ENCODE measurements around the gene PTPRCAP.

Gene PTPRCAP

GRCh38 chr11:67465189-67465510 is 27.7 kb upstream of the PTPRCAP start:
- no peak for DNase-seq

DNA sequence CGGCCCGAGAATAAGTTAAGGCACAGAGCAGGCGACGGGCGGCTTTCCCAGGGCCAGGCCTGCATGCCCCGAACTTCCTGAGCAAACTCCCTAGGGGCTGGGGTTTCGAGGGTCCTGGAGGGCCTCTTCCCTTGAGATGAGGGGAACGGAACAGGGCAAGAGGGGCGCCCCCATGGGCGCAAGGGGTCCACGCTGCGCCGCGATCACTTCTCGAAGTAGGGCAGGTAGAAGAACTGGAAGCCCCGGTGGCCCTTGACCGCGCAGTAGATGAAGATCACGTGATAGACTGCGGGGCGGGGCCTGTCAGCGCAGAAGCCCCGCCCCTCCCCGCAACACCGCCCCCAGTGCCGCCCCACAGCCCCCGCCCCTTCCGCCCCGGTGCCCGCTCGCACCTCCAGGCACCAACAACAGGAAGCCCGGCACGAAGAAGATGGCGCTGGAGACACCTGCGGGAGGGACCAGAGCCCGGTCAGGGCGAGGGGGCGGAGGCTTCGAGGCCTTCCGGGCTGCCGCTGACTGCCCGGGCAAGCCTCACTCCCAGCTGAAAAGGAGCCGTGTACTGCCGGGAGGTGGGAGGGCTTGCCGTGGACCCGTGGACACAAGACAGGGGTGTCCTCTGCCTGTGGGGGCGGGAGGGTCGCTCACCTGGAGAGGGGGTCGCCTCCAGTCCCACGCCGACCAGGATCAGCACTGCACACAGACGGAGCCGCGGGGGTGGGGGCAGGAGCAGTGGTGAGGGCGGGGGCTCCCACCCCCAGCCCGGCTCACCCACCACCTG is 27.1 kb upstream of the PTPRCAP start:
- peak; percentile 91 for DNase-seq

DNA sequence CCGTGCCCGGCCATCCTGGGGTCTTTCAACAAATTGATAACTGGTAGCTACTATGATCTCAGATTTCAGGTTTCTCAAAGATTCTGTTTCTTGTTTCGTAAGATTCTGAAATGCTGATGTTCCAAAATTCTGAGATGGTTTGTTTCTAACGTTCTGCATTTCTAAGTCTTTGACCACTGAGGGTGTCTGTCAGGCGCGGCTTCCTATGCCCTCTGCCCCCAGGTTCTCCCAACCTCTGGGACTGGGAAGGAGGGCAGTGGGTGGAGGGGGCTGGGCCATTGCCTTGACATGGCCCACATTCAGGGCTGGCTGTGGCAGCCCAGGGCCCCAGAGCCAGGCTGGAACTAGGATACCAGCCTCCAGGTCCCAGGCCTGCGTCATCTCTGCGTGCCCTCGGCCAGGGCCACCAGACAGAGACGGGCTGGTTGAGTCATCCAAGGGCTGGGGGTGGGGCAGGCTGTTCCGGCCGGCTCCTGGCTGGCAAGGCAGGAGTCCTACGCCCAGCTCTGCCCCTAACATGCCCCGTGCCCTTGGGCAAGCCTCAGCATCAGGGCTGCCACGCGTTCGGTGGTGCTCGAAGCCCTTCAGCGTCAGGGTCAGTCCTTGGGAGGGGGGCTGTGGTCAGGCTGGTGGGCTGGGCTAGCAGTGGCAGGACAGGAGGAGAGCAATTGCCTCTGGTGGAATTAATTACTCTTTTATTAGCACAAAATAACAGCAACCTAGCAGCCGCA is 26.4 kb upstream of the PTPRCAP start:
- no peak for DNase-seq

- no peak for DNase-seq
Observed at GRCh38 chr11:67463186-67463585, 25.7 kb upstream of the PTPRCAP start.

DNA sequence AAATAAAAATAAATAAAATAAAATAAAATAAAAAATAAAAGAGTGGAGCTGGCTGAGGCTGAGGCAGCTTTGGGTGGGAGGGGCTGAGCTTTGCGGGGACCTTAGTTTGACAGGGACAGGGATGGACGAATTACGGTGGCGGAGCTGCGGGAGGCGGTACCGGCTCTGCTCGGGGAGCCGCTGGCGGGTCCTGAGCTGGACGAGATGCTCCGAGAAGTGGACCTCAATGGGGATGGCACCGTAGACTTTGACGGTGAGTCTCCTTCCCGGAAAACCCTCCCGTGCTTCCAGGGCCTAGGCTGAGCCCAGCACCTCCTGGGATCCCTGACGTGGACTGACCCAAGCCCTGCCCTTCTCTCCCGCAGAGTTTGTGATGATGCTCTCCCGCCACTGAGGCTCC is 20.8 kb upstream of the PTPRCAP start:
- DNase-seq: no peak

GRCh38 chr11:67457453-67457852 is 20.0 kb upstream of the PTPRCAP start:
- DNase-seq: no peak

GRCh38 chr11:67456068-67456705 is 18.7 kb upstream of the PTPRCAP start:
- DNase-seq: no peak

GRCh38 chr11:67455054-67455453 is 17.6 kb upstream of the PTPRCAP start, which contains the start of gene CABP4:
Gene CABP4 (plus strand): TSS chr11:67455354. CDS start chr11:67455424, 70 bp downstream.
- DNase-seq: no peak

DNA sequence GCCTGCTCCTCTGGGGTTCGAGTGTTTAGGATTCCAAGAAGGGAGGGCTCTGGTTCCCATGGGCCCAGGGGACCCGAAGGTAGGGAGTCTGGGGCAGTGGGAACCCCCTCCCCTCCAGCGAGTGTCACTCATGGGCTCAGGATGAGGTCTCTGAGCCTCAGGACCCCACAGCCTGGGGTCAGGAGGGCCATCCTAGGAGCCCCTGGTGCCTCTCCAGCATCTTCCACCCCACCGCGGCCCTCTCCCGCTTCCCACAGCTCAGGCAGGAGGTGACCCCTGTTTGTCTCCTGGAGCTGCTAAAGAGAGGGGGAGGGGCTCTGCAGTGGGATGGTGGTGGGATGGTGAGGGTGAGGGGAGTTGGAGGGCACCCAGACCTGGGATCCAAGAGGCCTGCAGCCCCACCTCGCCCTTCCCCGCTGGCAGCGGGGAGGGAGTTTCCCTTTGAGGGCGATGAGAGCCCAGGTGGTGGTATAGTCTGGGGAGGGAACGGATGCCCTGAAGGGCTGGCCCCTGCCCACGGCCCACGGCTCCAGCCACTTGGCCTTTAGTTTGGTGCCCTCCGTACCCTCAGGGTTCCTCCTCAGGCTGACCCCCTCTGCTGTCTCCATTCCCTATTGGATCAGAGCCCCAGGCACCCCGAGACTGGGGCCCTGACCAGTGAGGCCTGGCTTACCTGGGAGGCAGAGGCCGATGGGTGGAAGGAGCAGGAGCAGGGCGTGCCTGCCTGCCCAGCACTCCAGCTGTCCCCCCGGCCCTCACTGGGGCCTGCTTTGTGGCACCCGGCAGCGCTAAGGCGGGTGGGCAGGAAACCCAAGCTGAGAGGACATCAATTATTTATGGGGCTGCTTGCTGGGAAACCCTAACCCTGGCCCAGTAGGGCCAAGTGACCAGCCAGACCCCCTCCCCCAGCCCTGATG is 16.6 kb upstream of the PTPRCAP start:
- DNase-seq: no peak

GRCh38 chr11:67452141-67452952 is 14.9 kb upstream of the PTPRCAP start, which contains the start of gene GPR152:
Gene GPR152 (minus strand): TSS chr11:67452729. CDS start chr11:67452724, 5 bp downstream.
- DNase-seq: peak; percentile 4

DNA sequence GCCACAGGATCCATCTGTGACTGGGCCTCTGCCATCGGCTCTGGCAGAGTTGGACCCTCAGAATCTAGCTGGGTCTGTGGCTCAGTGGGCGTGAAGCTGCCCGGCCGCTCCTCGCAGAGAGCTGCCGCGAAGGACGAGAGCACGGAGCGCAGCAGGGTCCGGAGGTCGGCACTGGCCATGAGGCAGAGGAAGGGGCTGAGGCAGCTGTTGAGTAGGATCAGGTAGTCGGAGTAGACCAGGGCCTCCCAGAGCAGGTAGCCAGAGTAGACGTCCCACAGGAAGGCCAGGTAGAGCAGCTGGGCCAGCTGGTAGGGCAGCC is 14.1 kb upstream of the PTPRCAP start:
- no peak for DNase-seq

DNA sequence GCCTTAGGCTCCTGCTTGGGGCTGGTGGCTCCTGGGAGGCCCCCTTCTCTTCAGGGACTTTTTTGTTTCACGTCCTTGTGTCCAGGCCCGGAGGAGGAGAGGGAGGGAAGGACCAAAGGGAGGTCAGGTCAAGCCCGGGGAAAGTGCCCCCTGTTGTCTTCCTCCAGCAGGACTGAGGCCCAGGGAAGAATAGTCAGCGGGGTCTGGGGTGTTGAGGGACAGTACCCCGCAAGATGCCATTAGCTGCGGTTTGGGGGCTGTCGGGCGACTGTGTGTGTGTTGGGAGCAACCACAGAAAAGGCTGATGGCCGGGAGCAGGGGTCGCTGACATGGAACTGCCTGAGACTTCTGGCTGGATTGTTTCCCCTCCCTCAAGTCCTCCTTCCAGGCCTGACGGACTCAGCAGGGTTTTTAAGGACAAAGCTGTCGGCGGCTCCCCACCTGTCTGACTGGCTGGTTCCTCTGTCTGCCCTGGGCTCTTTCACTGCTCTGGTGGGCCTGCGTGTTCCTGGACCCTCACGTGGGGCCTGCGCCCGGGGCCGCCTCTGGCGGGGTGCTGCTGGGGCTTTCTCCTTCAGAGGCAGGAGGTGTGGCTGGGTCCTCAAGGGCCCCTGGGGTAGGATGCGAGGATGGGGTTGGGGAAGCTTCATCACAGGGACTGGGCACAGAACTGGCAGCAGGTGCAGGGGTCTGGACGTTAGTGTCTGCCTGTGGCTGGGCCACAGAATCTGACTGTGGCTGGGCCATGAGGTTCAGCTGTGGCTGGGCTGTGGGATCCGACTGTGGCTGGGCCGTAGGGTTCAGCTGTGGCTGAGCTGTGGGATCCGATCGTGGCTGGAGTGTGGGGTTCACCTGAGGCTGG is 13.5 kb upstream of the PTPRCAP start:
- DNase-seq: no peak

DNA sequence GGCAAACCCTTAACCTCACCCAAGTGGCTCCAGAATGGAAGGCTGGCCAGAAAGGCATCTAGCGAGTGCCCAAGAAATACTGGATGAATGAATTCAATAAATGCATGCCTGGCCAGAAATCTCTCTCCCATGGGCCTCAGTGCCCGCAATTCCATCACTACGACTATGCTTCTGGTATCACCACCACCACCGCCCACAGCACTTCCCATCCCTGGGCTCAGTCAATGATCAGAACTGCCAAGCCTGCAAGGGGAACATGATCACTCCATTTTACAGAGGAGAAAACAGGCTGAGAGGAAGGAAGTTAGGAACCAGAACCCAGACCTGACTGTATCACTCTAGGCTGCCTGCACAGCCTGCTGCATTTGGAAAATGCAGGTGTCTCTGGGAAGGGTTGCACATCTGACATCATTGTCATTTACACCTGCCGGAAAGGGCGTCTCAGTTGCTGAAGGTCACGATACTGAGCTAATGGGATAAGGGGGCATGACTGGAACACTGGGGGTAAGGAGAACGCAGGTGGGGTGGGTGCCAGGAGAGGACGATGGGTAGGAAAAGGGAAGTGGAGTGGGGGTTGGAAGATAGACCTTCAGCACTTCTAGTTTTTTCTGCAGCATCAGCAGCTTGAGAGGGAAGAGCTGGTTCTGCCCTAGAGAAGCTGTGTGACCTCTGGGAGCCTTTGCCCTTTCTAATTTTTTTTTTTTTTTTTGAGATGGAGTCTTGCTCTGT is 11.8 kb upstream of the PTPRCAP start:
- peak; percentile 28 for DNase-seq

- DNase-seq: no peak
Observed at GRCh38 chr11:67448220-67448609, 10.7 kb upstream of the PTPRCAP start.

DNA sequence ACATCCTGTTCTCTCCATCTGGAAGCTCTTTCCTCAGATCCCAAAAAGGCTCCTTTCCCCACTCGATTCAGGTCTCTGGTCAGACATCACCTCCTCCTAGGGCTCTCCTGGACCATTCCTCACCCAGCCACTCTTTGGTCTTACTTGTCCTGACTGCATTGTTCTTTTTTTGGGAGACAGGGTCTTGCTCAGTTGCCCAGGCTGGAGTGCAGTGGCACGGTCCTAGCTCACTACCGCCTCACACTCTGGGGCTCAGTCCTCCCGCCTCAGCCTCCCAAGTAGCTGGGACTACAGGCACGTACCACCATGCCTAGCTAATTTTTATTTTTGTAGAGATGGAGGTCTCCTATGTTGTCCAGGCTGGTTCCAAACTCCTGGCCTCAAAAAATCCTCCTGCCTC is 8.0 kb upstream of the PTPRCAP start:
- DNase-seq: no peak

DNA sequence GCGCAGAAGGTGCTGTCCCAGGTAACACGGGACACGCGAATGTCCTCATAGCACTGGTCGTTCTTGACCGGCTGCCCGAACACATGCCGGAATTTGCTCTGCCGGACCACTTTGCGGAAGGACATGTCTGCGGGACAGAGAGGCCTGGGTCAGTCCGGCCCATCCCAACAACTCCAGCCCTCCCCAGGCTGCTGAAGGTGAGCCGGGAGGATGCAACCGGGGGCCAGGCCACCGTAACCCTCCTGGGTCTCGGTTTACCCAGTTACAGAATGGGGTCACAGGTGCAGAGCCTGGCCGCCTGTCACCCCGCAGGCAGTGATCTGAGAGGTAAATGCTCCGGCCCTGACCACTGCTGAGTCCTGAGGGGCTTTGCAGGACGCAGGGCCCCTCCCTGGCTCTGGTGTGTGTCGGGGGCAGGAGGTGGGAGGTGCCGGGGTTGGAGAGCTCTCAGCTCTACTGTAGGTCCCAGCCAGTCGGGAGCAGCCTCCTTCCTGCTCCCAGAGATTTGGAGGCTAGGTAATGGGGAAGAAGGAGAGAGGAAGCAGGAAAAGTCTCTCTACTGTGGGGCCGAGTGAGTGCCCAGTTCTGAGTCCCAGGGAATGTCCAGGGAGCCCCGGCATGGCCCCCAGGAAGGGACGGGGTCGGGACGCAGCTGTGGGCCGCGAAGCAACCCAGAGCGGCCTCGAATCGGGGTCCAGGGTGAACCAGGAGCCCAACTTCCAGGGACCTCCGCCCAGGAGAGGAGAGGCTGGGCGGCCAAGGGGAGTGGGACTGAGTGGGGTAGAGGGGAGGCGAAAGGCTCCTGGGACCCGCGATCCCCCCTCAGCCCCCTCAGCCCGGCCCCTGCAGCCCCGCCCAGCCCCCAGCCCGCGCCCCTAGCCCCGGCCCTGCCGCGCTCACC is 5.3 kb upstream of the PTPRCAP start:
- no peak for DNase-seq

DNA sequence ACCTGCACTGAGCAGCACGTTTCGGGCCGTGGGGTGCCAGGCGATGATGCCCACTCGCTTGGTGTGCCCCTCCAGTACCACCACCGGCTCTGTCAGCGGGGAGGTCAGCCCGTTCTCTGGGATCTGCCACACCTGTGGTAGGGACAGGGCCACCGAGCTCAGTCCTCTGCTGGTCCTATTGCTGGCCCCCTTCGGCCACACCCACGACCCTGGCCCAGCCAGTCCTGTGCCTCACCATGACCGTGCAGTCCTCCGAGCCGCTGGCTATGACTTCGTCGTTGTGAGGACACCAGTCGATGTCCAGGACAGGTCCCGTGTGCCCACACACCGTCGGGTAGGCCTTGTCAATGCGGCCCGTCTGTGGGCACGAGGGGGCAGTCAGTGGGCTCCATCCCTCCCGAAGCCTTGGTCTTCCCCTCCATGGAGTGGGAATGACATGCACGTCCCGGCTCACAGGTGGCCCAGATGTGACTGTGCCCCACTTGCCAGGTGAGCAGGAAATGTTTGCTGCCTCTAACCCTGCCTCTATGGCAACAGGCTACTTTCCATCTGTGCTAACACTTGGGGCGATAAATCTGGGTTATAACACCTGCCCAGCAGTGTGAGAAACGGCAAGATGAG is 4.4 kb upstream of the PTPRCAP start:
- no peak for DNase-seq

GRCh38 chr11:67441098-67441563 is 3.6 kb upstream of the PTPRCAP start:
- no peak for DNase-seq
